HG03521 (cell line): ENCODE results near the gene SPRY4.
"Not testable (repeated sequence)": the region's sequence is repeated elsewhere in the genome, so short reads cannot be mapped to it uniquely, and the experiment has no call there.

Experiments
- ATAC-seq: cut with Tn5 transposase; IDR thresholded peaks from one replicate; pipeline ENCODE4 v1.9.1; 2021; ENCODE audit warnings: mild to moderate bottlenecking, moderate library complexity; ENCODE audit not compliant: unreplicated experiment

SPRY4 gene

GRCh38 chr5:142339781-142340180, 15.0 kb upstream of the SPRY4 start:
- no peak for ATAC-seq

- ATAC-seq = no peak
Observed at GRCh38 chr5:142334538-142334937, 9.7 kb upstream of the SPRY4 start.

GRCh38 chr5:142333749-142334148, 8.9 kb upstream of the SPRY4 start:
- not testable (repeated sequence) for ATAC-seq

- no peak for ATAC-seq
Observed at GRCh38 chr5:142330444-142330843, 5.6 kb upstream of the SPRY4 start.

GRCh38 chr5:142330026-142330425, 5.2 kb upstream of the SPRY4 start:
- no peak for ATAC-seq

- no peak for ATAC-seq
Observed at GRCh38 chr5:142327111-142327842, 2.5 kb upstream of the SPRY4 start.

GRCh38 chr5:142326480-142326938, 1.7 kb upstream of the SPRY4 start:
- ATAC-seq = no peak

GRCh38 chr5:142325725-142326479, 1.1 kb upstream of the SPRY4 start:
- ATAC-seq = no peak

GRCh38 chr5:142324136-142324870, 518 bp downstream of the SPRY4 start:
- ATAC-seq = peak; percentile 39

- no peak for ATAC-seq
Observed at GRCh38 chr5:142323480-142324135, 1.2 kb downstream of the SPRY4 start.

- ATAC-seq = no peak
Observed at GRCh38 chr5:142322747-142323479, 1.9 kb downstream of the SPRY4 start.

GRCh38 chr5:142322403-142322746, 2.4 kb downstream of the SPRY4 start:
- no peak for ATAC-seq

GRCh38 chr5:142320851-142321560, 3.8 kb downstream of the SPRY4 start:
- no peak for ATAC-seq

- no peak for ATAC-seq
Observed at GRCh38 chr5:142320430-142320738, 4.4 kb downstream of the SPRY4 start.

GRCh38 chr5:142319560-142320429, 5.0 kb downstream of the SPRY4 start:
- no peak for ATAC-seq

- ATAC-seq = no peak
Observed at GRCh38 chr5:142319105-142319504, 5.7 kb downstream of the SPRY4 start.

GRCh38 chr5:142317753-142318152, 7.1 kb downstream of the SPRY4 start:
- ATAC-seq = no peak

GRCh38 chr5:142317173-142317572, 7.6 kb downstream of the SPRY4 start:
- no peak for ATAC-seq

GRCh38 chr5:142316681-142317080, 8.1 kb downstream of the SPRY4 start:
- ATAC-seq = no peak
